ENCODE measurements around the gene FITM1.

The FITM1 gene

GRCh38 chr14:24086193-24086955 lies 44.1 kb upstream of the FITM1 start:
- Histone ChIP-seq H3K9me3 (ENCODE audit: low read depth, low read length) (no peaks in the 10 kb centered on the region), H3K36me3 (ENCODE audit: insufficient read depth, low read length) (no peaks in the 10 kb centered on the region), H3K27ac (no peak overlapping the region), H3K9ac (ENCODE audit: insufficient read length) (no peak overlapping the region), H3K4me3 (no peak overlapping the region)
- no peak for DNase-seq (ENCODE audit: low read depth, low spot score)
- no peak for TF ChIP-seq FOXP2 (optimal IDR thresholded peaks at IDR 0.05; ENCODE audit: control extremely low read depth, extremely low read length, insufficient read depth)
- no peak for TF ChIP-seq POLR2AphosphoS5 (IDR thresholded peaks at IDR 0.05; ENCODE audit: borderline replicate concordance, low read depth, low read length)
- TF ChIP-seq EZH2 (IDR thresholded peaks at IDR 0.05), result no peak

- H3K27ac ChIP-seq, result no peak overlapping the region
Measured at GRCh38 chr14:24087004-24087403, 43.5 kb upstream of the FITM1 start.

GRCh38 chr14:24088095-24088494 lies 42.4 kb upstream of the FITM1 start:
- Histone ChIP-seq H3K36me3 (ENCODE audit: insufficient read depth, low read length) (no peaks in the 10 kb centered on the region), H3K4me3 (no peak overlapping the region), H3K9me3 (ENCODE audit: low read depth, low read length) (no peaks in the 10 kb centered on the region), H3K27ac (no peak overlapping the region), H3K9ac (ENCODE audit: insufficient read length) (no peak overlapping the region)
- DNase-seq (ENCODE audit: low read depth, low spot score), result no peak
- no peak for TF ChIP-seq FOXP2 (optimal IDR thresholded peaks at IDR 0.05; ENCODE audit: control extremely low read depth, extremely low read length, insufficient read depth)
- TF ChIP-seq EZH2 (IDR thresholded peaks at IDR 0.05), result no peak
- no peak for TF ChIP-seq POLR2AphosphoS5 (IDR thresholded peaks at IDR 0.05; ENCODE audit: borderline replicate concordance, low read depth, low read length)

More at GRCh38 chr14:24087004-24087403, 43.5 kb upstream of the FITM1 start:
- Histone ChIP-seq H3K9ac (ENCODE audit: insufficient read length) (no peak overlapping the region), H3K4me3 (no peak overlapping the region), H3K9me3 (ENCODE audit: low read depth, low read length) (no peaks in the 10 kb centered on the region), H3K36me3 (ENCODE audit: insufficient read depth, low read length) (no peaks in the 10 kb centered on the region)
- TF ChIP-seq EZH2 (IDR thresholded peaks at IDR 0.05) (no peak), POLR2AphosphoS5 (IDR thresholded peaks at IDR 0.05; ENCODE audit: borderline replicate concordance, low read depth, low read length) (no peak), FOXP2 (optimal IDR thresholded peaks at IDR 0.05; ENCODE audit: control extremely low read depth, extremely low read length, insufficient read depth) (no peak)
- DNase-seq (ENCODE audit: low read depth, low spot score), result no peak

- no peak for TF ChIP-seq FOXP2 (optimal IDR thresholded peaks at IDR 0.05; ENCODE audit: control extremely low read depth, extremely low read length, insufficient read depth)
- no peak for TF ChIP-seq POLR2AphosphoS5 (IDR thresholded peaks at IDR 0.05; ENCODE audit: borderline replicate concordance, low read depth, low read length)
- no peak for TF ChIP-seq EZH2 (IDR thresholded peaks at IDR 0.05)
- Histone ChIP-seq H3K9ac (ENCODE audit: insufficient read length) (no peak overlapping the region), H3K4me3 (no peak overlapping the region), H3K9me3 (ENCODE audit: low read depth, low read length) (no peaks in the 10 kb centered on the region), H3K36me3 (ENCODE audit: insufficient read depth, low read length) (no peaks in the 10 kb centered on the region), H3K27ac (no peak overlapping the region)
- DNase-seq (ENCODE audit: low read depth, low spot score), result no peak
Measured at GRCh38 chr14:24089890-24090289, 40.6 kb upstream of the FITM1 start.

GRCh38 chr14:24092110-24092504 lies 38.4 kb upstream of the FITM1 start:
- H3K4me3 ChIP-seq, result no peak overlapping the region
- H3K9me3 ChIP-seq (ENCODE audit: low read depth, low read length), result no peaks in the 10 kb centered on the region
- H3K9ac ChIP-seq (ENCODE audit: insufficient read length), result no peak overlapping the region
- TF ChIP-seq EZH2 (IDR thresholded peaks at IDR 0.05) (no peak), FOXP2 (optimal IDR thresholded peaks at IDR 0.05; ENCODE audit: control extremely low read depth, extremely low read length, insufficient read depth) (no peak), POLR2AphosphoS5 (IDR thresholded peaks at IDR 0.05; ENCODE audit: borderline replicate concordance, low read depth, low read length) (no peak)
- no peak for DNase-seq (ENCODE audit: low read depth, low spot score)
- H3K36me3 ChIP-seq (ENCODE audit: insufficient read depth, low read length), result peaks cover 6% of the 10 kb centered on the region; the same call in 1 of the 2 replicates
- no peak overlapping the region for H3K27ac ChIP-seq

DNA sequence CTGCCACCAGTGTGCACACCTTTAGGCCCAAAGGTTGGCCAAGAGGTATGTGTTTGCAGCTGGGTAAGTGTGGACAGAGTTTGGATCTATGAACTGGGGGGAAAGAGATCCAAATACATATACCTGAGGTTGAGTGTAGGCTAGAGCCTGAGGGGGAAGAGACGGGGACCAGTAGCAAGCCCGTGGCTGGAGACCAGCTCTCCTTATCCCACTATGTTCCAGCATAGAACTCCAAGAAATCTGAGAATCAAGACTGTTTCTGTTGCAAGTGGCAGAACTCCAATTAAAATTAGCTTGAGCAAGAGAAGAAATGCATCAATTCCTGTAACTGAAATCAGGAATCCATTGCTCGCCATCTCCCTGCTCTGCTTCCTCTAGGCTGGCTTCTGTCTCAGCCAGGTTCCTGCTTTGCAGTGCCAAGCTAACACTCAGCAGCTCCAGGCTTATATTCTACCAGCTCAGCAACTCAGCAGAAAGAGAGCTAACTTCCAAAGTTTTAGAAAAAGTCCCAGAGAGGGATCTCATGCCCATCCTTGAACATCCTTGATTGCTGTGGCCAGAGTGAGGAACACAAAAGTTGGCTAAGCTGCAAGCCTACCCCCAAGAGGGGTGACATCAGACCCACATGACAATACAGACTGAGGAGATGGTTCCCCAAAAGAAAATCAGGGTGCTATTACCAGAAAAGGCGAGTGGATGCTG lies 37.8 kb upstream of the FITM1 start:
- H3K9me3 ChIP-seq (ENCODE audit: low read depth, low read length), result no peaks in the 10 kb centered on the region
- TF ChIP-seq EZH2 (IDR thresholded peaks at IDR 0.05) (no peak), FOXP2 (optimal IDR thresholded peaks at IDR 0.05; ENCODE audit: control extremely low read depth, extremely low read length, insufficient read depth) (no peak), POLR2AphosphoS5 (IDR thresholded peaks at IDR 0.05; ENCODE audit: borderline replicate concordance, low read depth, low read length) (no peak)
- H3K4me3 ChIP-seq, result no peak overlapping the region
- H3K9ac ChIP-seq (ENCODE audit: insufficient read length), result no peak overlapping the region
- no peak for DNase-seq (ENCODE audit: low read depth, low spot score)
- peaks cover 6% of the 10 kb centered on the region; the same call in 1 of the 2 replicates for H3K36me3 ChIP-seq (ENCODE audit: insufficient read depth, low read length)
- H3K27ac ChIP-seq, result peak overlapping the region; percentile 92; the same call in 1 of the 2 replicates

DNA sequence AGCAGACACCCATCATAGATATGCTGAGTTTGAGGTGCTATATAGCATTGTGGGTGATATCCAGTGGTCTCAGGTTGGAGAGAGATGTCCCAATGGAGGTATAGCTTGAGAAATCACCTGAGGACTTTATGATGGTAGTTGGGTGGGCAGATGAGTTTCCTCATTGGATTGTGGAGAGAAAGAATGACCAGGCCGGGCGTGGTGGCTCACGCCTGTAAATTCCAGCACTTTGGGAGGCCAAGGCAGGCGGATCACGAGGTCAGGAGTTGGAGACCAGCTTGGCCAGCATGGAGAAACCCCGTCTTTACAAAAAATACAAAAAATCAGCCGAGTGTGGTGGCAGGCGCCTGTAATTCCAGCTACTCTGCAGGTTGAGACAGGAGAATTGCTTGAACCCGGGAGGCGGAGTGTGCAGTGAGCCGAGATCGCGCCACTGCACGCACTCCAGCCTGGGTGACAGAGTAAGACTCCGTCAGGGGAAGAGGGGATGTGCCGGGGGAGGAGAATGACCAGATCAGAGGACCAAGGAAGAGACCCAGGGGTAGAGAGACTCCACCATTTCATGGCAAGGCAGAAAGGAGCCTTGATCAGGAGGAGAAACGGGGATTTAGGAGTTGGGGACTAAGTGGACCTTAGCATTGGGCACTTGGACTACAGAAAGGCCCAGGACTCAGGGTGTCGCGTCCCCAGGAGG lies 37.1 kb upstream of the FITM1 start:
- Histone ChIP-seq H3K9me3 (ENCODE audit: low read depth, low read length) (no peaks in the 10 kb centered on the region), H3K27ac (peak overlapping the region; percentile 92), H3K36me3 (ENCODE audit: insufficient read depth, low read length) (peaks cover 10% of the 10 kb centered on the region; the same call in 1 of the 2 replicates), H3K4me3 (peak overlapping the region; percentile 90), H3K9ac (ENCODE audit: insufficient read length) (peak overlapping the region; percentile 99)
- no peak for TF ChIP-seq EZH2 (IDR thresholded peaks at IDR 0.05)
- no peak for TF ChIP-seq FOXP2 (optimal IDR thresholded peaks at IDR 0.05; ENCODE audit: control extremely low read depth, extremely low read length, insufficient read depth)
- TF ChIP-seq POLR2AphosphoS5 (IDR thresholded peaks at IDR 0.05; ENCODE audit: borderline replicate concordance, low read depth, low read length), result no peak
- no peak for DNase-seq (ENCODE audit: low read depth, low spot score)

Measured in SK-N-MC (cell line).